Measurements from ENCODE around the gene PLD1. TPM values are rescaled to one million over a fixed set of nuclear protein-coding genes. Genes with fewer than 3 reads are reported as not detected.

The PLD1 gene
- total RNA-seq, 2 donors from 2014 or later = 5.4 to 7.7 TPM

GRCh38 chr3:171790898-171791691, 19.2 kb downstream of the PLD1 start:
- Mint-ChIP-seq H3K4me3 (no peak overlapping the region), H3K36me3 (peaks cover 5% of the 10 kb centered on the region), H3K27me3 (no peaks in the 10 kb centered on the region), H3K9me3 (no peaks in the 10 kb centered on the region), H3K27ac (no peak overlapping the region), H3K4me1 (ENCODE audit: low read depth in 2 of 2) (peaks cover 7 to 10% of the 10 kb centered on the region in 2 donors)
- ATAC-seq (no peak), DNase-seq (ENCODE audit: low spot score) (no peak)

GRCh38 chr3:171790574-171790897, 19.7 kb downstream of the PLD1 start:
- ATAC-seq (no peak), DNase-seq (ENCODE audit: low spot score) (no peak)
- no peak overlapping the region for H3K27ac Mint-ChIP-seq
- peaks cover 7 to 10% of the 10 kb centered on the region in 2 donors for H3K4me1 Mint-ChIP-seq (ENCODE audit: low read depth in 2 of 2)
- no peaks in the 10 kb centered on the region for H3K9me3 Mint-ChIP-seq
- H3K4me3 Mint-ChIP-seq = no peak overlapping the region
- no peaks in the 10 kb centered on the region for H3K27me3 Mint-ChIP-seq
- peaks cover 5% of the 10 kb centered on the region for H3K36me3 Mint-ChIP-seq

- Mint-ChIP-seq H3K9me3 (no peaks in the 10 kb centered on the region), H3K27me3 (no peaks in the 10 kb centered on the region), H3K4me1 (ENCODE audit: low read depth in 2 of 2) (peaks cover 7 to 10% of the 10 kb centered on the region in 2 donors), H3K27ac (no peak overlapping the region), H3K4me3 (no peak overlapping the region), H3K36me3 (peaks cover 5% of the 10 kb centered on the region)
- no peak for ATAC-seq
- no peak for DNase-seq (ENCODE audit: low spot score)
Measured at GRCh38 chr3:171789759-171790505, 20.4 kb downstream of the PLD1 start.

GRCh38 chr3:171788546-171789351, 21.5 kb downstream of the PLD1 start:
- no peak for ATAC-seq
- Mint-ChIP-seq H3K4me3 (no peak overlapping the region), H3K27ac (no peak overlapping the region)

GRCh38 chr3:171786997-171787396, 23.3 kb downstream of the PLD1 start:
- DNase-seq (ENCODE audit: low spot score) (no peak), ATAC-seq (no peak)
- Mint-ChIP-seq H3K27me3 (no peaks in the 10 kb centered on the region), H3K27ac (no peak overlapping the region), H3K4me1 (ENCODE audit: low read depth in 2 of 2) (peaks cover 7% of the 10 kb centered on the region in 2 donors), H3K36me3 (peaks cover 5% of the 10 kb centered on the region), H3K9me3 (no peaks in the 10 kb centered on the region), H3K4me3 (no peak overlapping the region)

More at GRCh38 chr3:171788546-171789351, 21.5 kb downstream of the PLD1 start:
- H3K27me3 Mint-ChIP-seq = no peaks in the 10 kb centered on the region
- H3K4me1 Mint-ChIP-seq (ENCODE audit: low read depth in 2 of 2) = peaks cover 7 to 10% of the 10 kb centered on the region in 2 donors
- no peak for DNase-seq (ENCODE audit: low spot score)
- peaks cover 5% of the 10 kb centered on the region for H3K36me3 Mint-ChIP-seq
- H3K9me3 Mint-ChIP-seq = no peaks in the 10 kb centered on the region

GRCh38 chr3:171784937-171785336, 25.3 kb downstream of the PLD1 start:
- peaks cover 5 to 7% of the 10 kb centered on the region in 2 donors for H3K4me1 Mint-ChIP-seq (ENCODE audit: low read depth in 2 of 2)
- no peaks in the 10 kb centered on the region for H3K9me3 Mint-ChIP-seq
- no peak overlapping the region for H3K27ac Mint-ChIP-seq
- DNase-seq (ENCODE audit: low spot score) (no peak), ATAC-seq (no peak)
- H3K36me3 Mint-ChIP-seq = peaks cover 5% of the 10 kb centered on the region
- H3K4me3 Mint-ChIP-seq = no peak overlapping the region
- H3K27me3 Mint-ChIP-seq = no peaks in the 10 kb centered on the region

GRCh38 chr3:171784387-171784786, 25.9 kb downstream of the PLD1 start:
- H3K36me3 Mint-ChIP-seq = peaks cover 5% of the 10 kb centered on the region
- H3K27ac Mint-ChIP-seq = no peak overlapping the region
- H3K4me1 Mint-ChIP-seq (ENCODE audit: low read depth in 2 of 2) = peaks cover 5 to 7% of the 10 kb centered on the region in 2 donors
- ATAC-seq (no peak), DNase-seq (ENCODE audit: low spot score) (no peak)
- H3K27me3 Mint-ChIP-seq = no peaks in the 10 kb centered on the region
- H3K9me3 Mint-ChIP-seq = no peaks in the 10 kb centered on the region
- H3K4me3 Mint-ChIP-seq = no peak overlapping the region

GRCh38 chr3:171783626-171784025, 26.7 kb downstream of the PLD1 start:
- Mint-ChIP-seq H3K27ac (no peak overlapping the region), H3K9me3 (no peaks in the 10 kb centered on the region), H3K36me3 (peaks cover under 1% of the 10 kb centered on the region), H3K4me3 (no peak overlapping the region), H3K4me1 (ENCODE audit: low read depth in 2 of 2) (peaks cover 0 to under 1% of the 10 kb centered on the region in 2 donors), H3K27me3 (no peaks in the 10 kb centered on the region)
- DNase-seq (ENCODE audit: low spot score) = no peak
- no peak for ATAC-seq

- ATAC-seq (no peak), DNase-seq (ENCODE audit: low spot score) (no peak)
- H3K27me3 Mint-ChIP-seq = no peaks in the 10 kb centered on the region
- H3K9me3 Mint-ChIP-seq = no peaks in the 10 kb centered on the region
- H3K36me3 Mint-ChIP-seq = no peaks in the 10 kb centered on the region
- H3K4me3 Mint-ChIP-seq = no peak overlapping the region
- H3K27ac Mint-ChIP-seq = no peak overlapping the region
- H3K4me1 Mint-ChIP-seq (ENCODE audit: low read depth in 2 of 2) = no peaks in the 10 kb centered on the region
Measured at GRCh38 chr3:171783086-171783485, 27.2 kb downstream of the PLD1 start.

- Mint-ChIP-seq H3K27ac (no peak overlapping the region), H3K9me3 (no peaks in the 10 kb centered on the region), H3K4me3 (no peak overlapping the region), H3K36me3 (no peaks in the 10 kb centered on the region), H3K27me3 (no peaks in the 10 kb centered on the region), H3K4me1 (ENCODE audit: low read depth in 2 of 2) (peaks cover 0 to 2% of the 10 kb centered on the region in 2 donors)
- no peak for ATAC-seq
- no peak for DNase-seq (ENCODE audit: low spot score)
Measured at GRCh38 chr3:171782617-171783016, 27.7 kb downstream of the PLD1 start.

GRCh38 chr3:171781711-171782127, 28.6 kb downstream of the PLD1 start:
- ATAC-seq = no peak
- Mint-ChIP-seq H3K4me3 (no peak overlapping the region), H3K9me3 (no peaks in the 10 kb centered on the region)

GRCh38 chr3:171778493-171778892, 31.8 kb downstream of the PLD1 start:
- Mint-ChIP-seq H3K4me3 (no peak overlapping the region), H3K27me3 (no peaks in the 10 kb centered on the region), H3K27ac (no peak overlapping the region), H3K36me3 (no peaks in the 10 kb centered on the region), H3K4me1 (ENCODE audit: low read depth in 2 of 2) (peaks cover 0 to 5% of the 10 kb centered on the region in 2 donors), H3K9me3 (no peaks in the 10 kb centered on the region)
- ATAC-seq = no peak
- DNase-seq (ENCODE audit: low spot score) = no peak

More at GRCh38 chr3:171781711-171782127, 28.6 kb downstream of the PLD1 start:
- Mint-ChIP-seq H3K27me3 (no peaks in the 10 kb centered on the region), H3K36me3 (no peaks in the 10 kb centered on the region), H3K27ac (no peak overlapping the region), H3K4me1 (ENCODE audit: low read depth in 2 of 2) (peaks cover 0 to 5% of the 10 kb centered on the region in 2 donors)
- DNase-seq (ENCODE audit: low spot score) = no peak

GRCh38 chr3:171777596-171777995, 32.7 kb downstream of the PLD1 start:
- H3K27me3 Mint-ChIP-seq = no peaks in the 10 kb centered on the region

More at GRCh38 chr3:171777596-171777995, 32.7 kb downstream of the PLD1 start:
- Mint-ChIP-seq H3K27ac (peak overlapping the region in 1 of 2 donors; percentile 5), H3K4me1 (ENCODE audit: low read depth in 2 of 2) (peaks cover 0 to 5% of the 10 kb centered on the region in 2 donors), H3K36me3 (no peaks in the 10 kb centered on the region), H3K4me3 (peak overlapping the region; percentile 40), H3K9me3 (no peaks in the 10 kb centered on the region)
- ATAC-seq = no peak
- no peak for DNase-seq (ENCODE audit: low spot score)
